Esophagus muscularis mucosa (tissue), 4 donors: ENCODE measurements around the gene DNAJB1.

ENCODE experiments used
- EP300 ChIP-seq: sonication (generic); formaldehyde crosslinking; IDR thresholded peaks from one replicate; pipeline ENCODE4 v1.6.1; 2017; ENCODE audit warnings: antibody characterized with exemption
- POLR2A ChIP-seq: fragments of 450-650 bp; IDR thresholded peaks from one replicate; pipeline ENCODE4 v1.6.1; 2017; ENCODE audit warnings: antibody characterized with exemption, moderate library complexity, mild to moderate bottlenecking, low read depth
- POLR2AphosphoS5 ChIP-seq, 2 donors: sonication (generic); formaldehyde crosslinking; IDR thresholded peaks; one replicate each; pipeline ENCODE4 v1.6.1; 2017; ENCODE audit warnings: antibody characterized with exemption in 2 of 2
- TF ChIP-seq, protein P1 (sequence below), 3 experiments: fragments of 200-600 bp in 2 of 3; fragments of 450-650 bp in 1 of 3; sonication (generic) in 2 of 3; IDR thresholded peaks; one replicate each; pipeline ENCODE4 v1.5.1; 2017 to 2019; ENCODE audit warnings: antibody characterized with exemption in 3 of 3, mild to moderate bottlenecking in 2 of 3, moderate library complexity in 1 of 3

DNA sequence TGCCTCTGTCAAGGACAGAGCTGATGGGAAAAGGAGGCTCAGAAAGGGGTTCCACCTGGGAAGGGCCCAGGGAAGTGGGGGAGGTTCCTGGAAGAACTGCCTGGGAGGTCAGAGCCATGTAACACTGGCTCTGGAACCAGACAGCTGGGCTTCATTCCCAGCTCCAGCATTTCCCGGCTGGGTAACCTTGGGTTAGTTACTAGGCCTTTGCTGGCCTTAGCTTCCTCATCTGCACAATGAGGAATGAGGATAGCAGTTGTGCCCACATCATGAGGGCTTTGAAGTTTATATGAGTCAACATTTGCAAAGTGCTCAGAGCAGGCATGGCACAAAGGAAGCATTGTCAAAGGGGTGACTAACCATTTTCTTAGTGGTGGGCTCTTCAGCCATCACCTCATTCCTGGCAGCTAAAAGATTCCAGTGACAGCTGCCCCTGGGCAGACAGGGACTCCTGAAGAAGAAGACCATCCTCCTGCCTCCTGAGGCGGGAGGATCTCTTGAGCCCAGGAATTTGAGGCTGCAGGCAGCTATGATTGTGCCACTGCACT lies 1.7 kb upstream of the DNAJB1 start:
- TF ChIP-seq, protein P1, sequence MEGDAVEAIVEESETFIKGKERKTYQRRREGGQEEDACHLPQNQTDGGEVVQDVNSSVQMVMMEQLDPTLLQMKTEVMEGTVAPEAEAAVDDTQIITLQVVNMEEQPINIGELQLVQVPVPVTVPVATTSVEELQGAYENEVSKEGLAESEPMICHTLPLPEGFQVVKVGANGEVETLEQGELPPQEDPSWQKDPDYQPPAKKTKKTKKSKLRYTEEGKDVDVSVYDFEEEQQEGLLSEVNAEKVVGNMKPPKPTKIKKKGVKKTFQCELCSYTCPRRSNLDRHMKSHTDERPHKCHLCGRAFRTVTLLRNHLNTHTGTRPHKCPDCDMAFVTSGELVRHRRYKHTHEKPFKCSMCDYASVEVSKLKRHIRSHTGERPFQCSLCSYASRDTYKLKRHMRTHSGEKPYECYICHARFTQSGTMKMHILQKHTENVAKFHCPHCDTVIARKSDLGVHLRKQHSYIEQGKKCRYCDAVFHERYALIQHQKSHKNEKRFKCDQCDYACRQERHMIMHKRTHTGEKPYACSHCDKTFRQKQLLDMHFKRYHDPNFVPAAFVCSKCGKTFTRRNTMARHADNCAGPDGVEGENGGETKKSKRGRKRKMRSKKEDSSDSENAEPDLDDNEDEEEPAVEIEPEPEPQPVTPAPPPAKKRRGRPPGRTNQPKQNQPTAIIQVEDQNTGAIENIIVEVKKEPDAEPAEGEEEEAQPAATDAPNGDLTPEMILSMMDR (IDR thresholded peaks at IDR 0.05) = no peak
- TF ChIP-seq POLR2A (no peak), EP300 (no peak), POLR2AphosphoS5 (IDR thresholded peaks at IDR 0.05) (no peak)
